HG02884 (cell line): ENCODE measurements around the gene ZNF79.

Experiments
- ATAC-seq: cut with Tn5 transposase; IDR thresholded peaks from one replicate; pipeline ENCODE4 v1.9.1; 2021; ENCODE audit warnings: mild to moderate bottlenecking, moderate library complexity; ENCODE audit not compliant: unreplicated experiment

The ZNF79 gene

GRCh38 chr9:127423934-127424675 is at the start of gene ZNF79:
Gene ZNF79 (plus strand): TSS chr9:127424382. CDS start chr9:127424788, 406 bp downstream.
- peak; percentile 87 for ATAC-seq

GRCh38 chr9:127380479-127380878 is 43.7 kb upstream of the ZNF79 start:
- ATAC-seq: no peak

- ATAC-seq: no peak
Measured at GRCh38 chr9:127382541-127382940, 41.6 kb upstream of the ZNF79 start.

- ATAC-seq: no peak
Measured at GRCh38 chr9:127384016-127384730, 40.0 kb upstream of the ZNF79 start.

- ATAC-seq: no peak
Measured at GRCh38 chr9:127384901-127385300, 39.3 kb upstream of the ZNF79 start.

- ATAC-seq: no peak
Measured at GRCh38 chr9:127386249-127386648, 37.9 kb upstream of the ZNF79 start.

- no peak for ATAC-seq
Measured at GRCh38 chr9:127386981-127387380, 37.2 kb upstream of the ZNF79 start.

- ATAC-seq: peak; percentile 88
Measured at GRCh38 chr9:127388037-127388855, 35.9 kb upstream of the ZNF79 start.

GRCh38 chr9:127388856-127389238 is 35.3 kb upstream of the ZNF79 start:
- ATAC-seq: no peak

GRCh38 chr9:127389381-127390247 is 34.6 kb upstream of the ZNF79 start:
- no peak for ATAC-seq

GRCh38 chr9:127390248-127390545 is 34.0 kb upstream of the ZNF79 start:
- ATAC-seq: no peak

GRCh38 chr9:127390563-127390962 is 33.6 kb upstream of the ZNF79 start:
- no peak for ATAC-seq

GRCh38 chr9:127392166-127392565 is 32.0 kb upstream of the ZNF79 start:
- ATAC-seq: no peak

GRCh38 chr9:127392976-127393375 is 31.2 kb upstream of the ZNF79 start:
- no peak for ATAC-seq

- no peak for ATAC-seq
Measured at GRCh38 chr9:127393645-127394044, 30.5 kb upstream of the ZNF79 start.

- no peak for ATAC-seq
Measured at GRCh38 chr9:127395497-127396252, 28.5 kb upstream of the ZNF79 start.

GRCh38 chr9:127396253-127396807 is 27.9 kb upstream of the ZNF79 start:
- no peak for ATAC-seq

- peak; percentile 95 for ATAC-seq
Measured at GRCh38 chr9:127396808-127397645, 27.2 kb upstream of the ZNF79 start, which contains the start of gene SLC2A8. Gene SLC2A8 (plus strand): TSS chr9:127397169. CDS start chr9:127397231, 62 bp downstream.
